H1 (cell line): ENCODE results near the gene STX7. TPM values are rescaled to one million over a fixed set of nuclear protein-coding genes. Genes with fewer than 3 reads are reported as not detected.

Experiments
- CTCF ChIA-PET: fragments of 300-600 bp; sonication (Branson Sonifier 250); formaldehyde crosslinking; loops from one replicate; lab custom pipeline; 2021; ENCODE audit not compliant: partially characterized antibody; lab: Charles Lee
- POLR2A ChIA-PET: fragments of 300-600 bp; sonication (Branson Sonifier 250); formaldehyde crosslinking; loops from one replicate; lab custom pipeline; 2021; ENCODE audit warnings: inconsistent platforms; ENCODE audit not compliant: partially characterized antibody; lab: Charles Lee
- DNase-seq, 2 experiments: peaks; one replicate each; pipeline versions ENCODE4 v3.0.0 to v3.0.0-alpha.2; 2010 to 2022; ENCODE audit warnings: low spot score in 2 of 2, low read depth in 1 of 2, mixed read lengths in 1 of 2
- FAIRE-seq: peaks from 2 replicates; lab custom pipeline; 2011; peaks lifted over from hg19 to GRCh38; lab: Jason Lieb, UNC
- H2AFZ ChIP-seq: 2 replicates; pipeline ENCODE4 v1.8.1; 2012; ENCODE audit warnings: low read length, inconsistent platforms
- H2AK5ac ChIP-seq: 2 replicates; pipeline ENCODE4 v1.6.1; 2013; ENCODE audit warnings: low read depth, low read length
- H2BK120ac ChIP-seq: replicated peaks from 2 replicates; pipeline ENCODE3; 2013; ENCODE audit warnings: low read depth, low read length, inconsistent platforms
- H2BK12ac ChIP-seq: 2 replicates; pipeline ENCODE4 v1.6.1; 2013; ENCODE audit warnings: low read depth, low read length
- H2BK15ac ChIP-seq: 2 replicates; pipeline ENCODE4 v1.6.1; 2013; ENCODE audit warnings: low read length
- H2BK20ac ChIP-seq: 2 replicates; pipeline ENCODE4 v1.6.1; 2013; ENCODE audit warnings: low read length
- H2BK5ac ChIP-seq: 2 replicates; pipeline ENCODE4 v1.6.1; 2013; ENCODE audit warnings: low read depth, low read length
- H3K14ac ChIP-seq: 2 replicates; pipeline ENCODE4 v1.6.1; 2013; ENCODE audit warnings: inconsistent platforms; ENCODE audit not compliant: insufficient read length
- H3K18ac ChIP-seq: 2 replicates; pipeline ENCODE4 v1.6.1; 2013; ENCODE audit warnings: low read length; ENCODE audit errors: extremely low read depth
- H3K23ac ChIP-seq: 2 replicates; pipeline ENCODE4 v1.6.1; 2013; ENCODE audit warnings: inconsistent platforms; ENCODE audit not compliant: insufficient read length
- H3K23me2 ChIP-seq: 2 replicates; pipeline ENCODE4 v1.6.1; 2013; ENCODE audit warnings: low read depth, low read length
- H3K27ac ChIP-seq: 2 replicates; pipeline ENCODE4 v1.6.1; 2011; ENCODE audit warnings: low read depth, low read length, inconsistent platforms
- H3K27me3 ChIP-seq, 4 experiments: replicated peaks in 1 of 4; 1 replicate in 1 of 4; 2 replicates in 3 of 4; pipeline versions ENCODE4 v1.6.1 to v1.8.1; 2011 to 2013; ENCODE audit warnings: low read length in 3 of 4, mild to moderate bottlenecking in 3 of 4, inconsistent platforms in 2 of 4, mixed read lengths in 2 of 4, moderate library complexity in 1 of 4; ENCODE audit not compliant: control insufficient read depth in 3 of 4, insufficient read depth in 3 of 4; ENCODE audit errors: extremely low read depth in 1 of 4
- H3K36me3 ChIP-seq, 4 experiments: 2 replicates each; pipeline versions ENCODE4 v1.6.1 to v1.8.1; 2011 to 2013; ENCODE audit warnings: mild to moderate bottlenecking in 4 of 4, low read length in 3 of 4, moderate library complexity in 2 of 4, control low read depth in 1 of 4, inconsistent platforms in 1 of 4; ENCODE audit not compliant: insufficient read depth in 4 of 4, control insufficient read depth in 2 of 4
- H3K4ac ChIP-seq: replicated peaks from 2 replicates; pipeline ENCODE3; 2013; ENCODE audit warnings: low read length, low read depth, mixed read lengths, inconsistent platforms; ENCODE audit not compliant: insufficient read length
- H3K4me1 ChIP-seq, 4 experiments: replicated peaks in 1 of 4; 1 replicate in 1 of 4; 2 replicates in 3 of 4; pipeline versions ENCODE4 v1.6.1 to v1.8.1; 2011 to 2013; ENCODE audit warnings: low read length in 3 of 4, inconsistent platforms in 2 of 4, mixed read lengths in 1 of 4; ENCODE audit not compliant: insufficient read depth in 4 of 4, control insufficient read depth in 3 of 4
- H3K4me2 ChIP-seq, 2 experiments: 2 replicates each; pipeline versions ENCODE4 v1.6.1 to v1.8.1; 2011 to 2013; ENCODE audit warnings: low read depth in 2 of 2, low read length in 2 of 2, control low read depth in 1 of 2, inconsistent platforms in 1 of 2, mild to moderate bottlenecking in 1 of 2; ENCODE audit not compliant: insufficient read depth in 1 of 2
- H3K4me3 ChIP-seq, 4 experiments: fragments of 200-600, 300-600 bp in 1 of 4; sonication (generic), shearing (Covaris generic), sonication (Bioruptor Twin) in 1 of 4; 2 replicates each; pipeline versions ENCODE4 v1.5.1 to v1.8.1; 2011 to 2016; ENCODE audit warnings: low read length in 4 of 4, low read depth in 3 of 4, control low read depth in 2 of 4, inconsistent platforms in 2 of 4, mild to moderate bottlenecking in 2 of 4, mixed read lengths in 1 of 4, moderate library complexity in 1 of 4; ENCODE audit not compliant: insufficient read depth in 2 of 4; ENCODE audit errors: extremely low read depth in 1 of 4
- H3K56ac ChIP-seq: replicated peaks from 2 replicates; pipeline ENCODE3; 2013; ENCODE audit warnings: low read depth, mild to moderate bottlenecking, mixed read lengths, low read length, inconsistent platforms; ENCODE audit not compliant: insufficient read length
- H3K79me1 ChIP-seq: 2 replicates; pipeline ENCODE4 v1.6.1; 2013; ENCODE audit warnings: low read depth, low read length, control low read depth
- H3K79me2 ChIP-seq, 2 experiments: 2 replicates each; pipeline versions ENCODE4 v1.6.1 to v1.8.1; 2012 to 2013; ENCODE audit warnings: low read length in 2 of 2, mild to moderate bottlenecking in 2 of 2, inconsistent platforms in 1 of 2; ENCODE audit not compliant: insufficient read depth in 2 of 2, control insufficient read depth in 1 of 2
- H3K9ac ChIP-seq, 4 experiments: replicated peaks in 1 of 4; 1 replicate in 1 of 4; 2 replicates in 3 of 4; pipeline versions ENCODE4 v1.6.1 to v1.8.1; 2011 to 2013; ENCODE audit warnings: low read depth in 3 of 4, low read length in 3 of 4, control low read depth in 2 of 4, mild to moderate bottlenecking in 2 of 4, moderate library complexity in 2 of 4, inconsistent platforms in 1 of 4; ENCODE audit errors: extremely low read depth in 1 of 4
- H3K9me3 ChIP-seq, 2 experiments: 2 replicates each; pipeline versions ENCODE4 v1.6.1 to v1.8.1; 2012 to 2013; ENCODE audit warnings: mild to moderate bottlenecking in 2 of 2, moderate library complexity in 2 of 2, control low read depth in 1 of 2, inconsistent platforms in 1 of 2, low read depth in 1 of 2, low read length in 1 of 2, mixed read lengths in 1 of 2; ENCODE audit not compliant: insufficient read depth in 2 of 2
- H4K20me1 ChIP-seq, 2 experiments: replicated peaks in 1 of 2; 2 replicates each; pipeline versions ENCODE3 to v1.8.1; 2011 to 2013; ENCODE audit warnings: inconsistent platforms in 2 of 2, low read length in 2 of 2, mild to moderate bottlenecking in 1 of 2; ENCODE audit not compliant: insufficient read depth in 2 of 2, control insufficient read depth in 1 of 2
- H4K5ac ChIP-seq: 2 replicates; pipeline ENCODE4 v1.6.1; 2013; ENCODE audit warnings: low read length, low read depth, mixed read lengths, inconsistent platforms; ENCODE audit not compliant: insufficient read length
- H4K8ac ChIP-seq: 2 replicates; pipeline ENCODE4 v1.8.0; 2013; ENCODE audit warnings: mild to moderate bottlenecking, moderate library complexity, low read length, inconsistent platforms; ENCODE audit not compliant: insufficient read depth; ENCODE audit errors: extremely low read depth
- H4K91ac ChIP-seq: replicated peaks from 2 replicates; pipeline ENCODE3; 2013; ENCODE audit warnings: low read length, mixed read lengths, inconsistent platforms; ENCODE audit not compliant: insufficient read length
- BCL11A ChIP-seq, 2 experiments: IDR thresholded peaks; one replicate each; pipeline ENCODE4 v1.6.1; 2011; ENCODE audit warnings: low read depth in 2 of 2, low read length in 2 of 2, mild to moderate bottlenecking in 2 of 2
- CBX5 ChIP-seq: fragments of 300-800, 300-1000 bp; sonication (generic); IDR thresholded peaks from 2 replicates; pipeline ENCODE4 v1.7.1; 2016; ENCODE audit warnings: antibody characterized with exemption, low read length, low read depth
- HDAC2 ChIP-seq, 2 experiments: fragments of 300-600 bp in 1 of 2; sonication (generic) in 1 of 2; IDR thresholded peaks; 2 replicates each; pipeline ENCODE4 v1.6.1; 2011 to 2012; ENCODE audit warnings: low read depth in 2 of 2, low read length in 2 of 2, mild to moderate bottlenecking in 2 of 2, moderate library complexity in 2 of 2, borderline replicate concordance in 1 of 2, inconsistent platforms in 1 of 2
- POLR2A ChIP-seq, 2 experiments: IDR thresholded peaks; 1 replicate in 1 of 2; 2 replicates in 1 of 2; pipeline ENCODE4 v1.6.1; 2011; ENCODE audit warnings: low read depth in 2 of 2, low read length in 2 of 2, mild to moderate bottlenecking in 2 of 2; ENCODE audit errors: control extremely low read depth in 1 of 2
- SIN3A ChIP-seq, 2 experiments: IDR thresholded peaks in 1 of 2; conservative IDR thresholded peaks in 1 of 2; 2 replicates each; pipeline ENCODE4 v1.6.1; 2011 to 2012; ENCODE audit warnings: low read length in 2 of 2, improper control_type of control experiment in 1 of 2, low read depth in 1 of 2, mild to moderate bottlenecking in 1 of 2
- SIRT6 ChIP-seq: IDR thresholded peaks from one replicate; pipeline ENCODE4 v1.7.1; 2012; ENCODE audit warnings: low read length, inconsistent platforms
- SIX5 ChIP-seq: IDR thresholded peaks from 2 replicates; pipeline ENCODE4 v1.6.1; 2011; ENCODE audit warnings: mild to moderate bottlenecking, low read depth, low read length
- USF2 ChIP-seq: IDR thresholded peaks from 2 replicates; pipeline ENCODE4 v1.6.1; 2011; ENCODE audit warnings: low read length, improper control_type of control experiment
- YY1 ChIP-seq: IDR thresholded peaks from 2 replicates; pipeline ENCODE4 v1.6.1; 2011; ENCODE audit warnings: low read depth, mild to moderate bottlenecking, low read length
- WGBS, 2 experiments: shearing (Covaris generic) in 1 of 2; methylation state at CpG; one replicate each; pipeline versions ENCODE4 v1.1.6 to v1.1.7; 2013 to 2015; ENCODE audit warnings: low lambda C conversion rate in 2 of 2, mixed read lengths in 2 of 2, inconsistent platforms in 1 of 2, low coverage in 1 of 2, missing lambda C conversion rate in 1 of 2; ENCODE audit not compliant: insufficient replicate concordance in 2 of 2, insufficient coverage in 1 of 2, insufficient read length in 1 of 2; ENCODE audit errors: extremely low coverage in 1 of 2, missing lambda C conversion rate in 1 of 2; 5-methylcytosine and 5-hydroxymethylcytosine counted together
- polyA plus RNA-seq, 7 experiments: library from polyadenylated mRNA; depleted of rRNA in 3 of 7; stranded (reverse) in 5 of 7; unstranded in 2 of 7; fragments of >200 nt in 5 of 7; fragments of 200-250 nt in 2 of 7; gene quantifications; 1 replicate in 5 of 7; 2 replicates in 1 of 7; 4 replicates in 1 of 7; pipeline versions ENCODE4 v1.2.1 to v1.2.3, GENCODE V29; 2011 to 2013; ENCODE audit warnings: missing spikeins in 2 of 7, mixed read lengths in 2 of 7
- total RNA-seq: library from RNA; stranded (reverse); fragmentation: NEBNext Ultra II Directional; extraction: Animal tissue kit (Norgen Biotek cat#: 25700); gene quantifications from 2 replicates; pipeline ENCODE4 v1.2.1, GENCODE V29; 2021

Gene STX7
- total and polyA plus RNA-seq, 2 of the 8 experiments (the other 6 are each of a cell fraction or from before 2014, with no cell fraction given) = 5.7 to 27.9 TPM

DNA sequence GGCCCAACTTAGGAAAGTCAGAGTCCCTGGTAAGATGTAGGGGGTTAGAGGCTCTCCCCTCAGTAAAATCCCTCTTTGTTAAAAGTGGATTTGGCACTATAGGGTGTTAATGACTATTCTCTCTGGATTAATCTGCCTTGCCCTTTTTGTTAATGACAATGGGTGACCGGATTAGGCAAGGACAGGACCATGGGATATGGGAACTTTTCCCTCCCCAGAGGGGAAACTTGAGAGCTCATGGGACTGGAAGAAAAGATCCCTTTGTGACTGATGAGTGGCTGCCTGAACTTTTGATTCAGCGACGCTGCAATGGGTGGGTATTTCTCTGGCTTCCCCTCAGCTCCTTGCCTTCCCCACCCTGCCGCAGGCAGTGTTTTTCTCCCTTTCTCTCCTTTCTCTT is 12.9 kb upstream of the STX7 start:
- no peak overlapping the region for H2BK5ac ChIP-seq
- no peak overlapping the region for H2AK5ac ChIP-seq
- H3K23ac ChIP-seq = no peak overlapping the region
- no peak overlapping the region for H2BK120ac ChIP-seq
- ChIA-PET POLR2A (no interaction called here), CTCF (interaction anchor here (1.0 to 2.3 kb wide), 3 partner anchors 13 to 243 kb away, joined by 3 to 5 read pairs (median 4); partner anchors contain the start of gene STX7)
- H3K4ac ChIP-seq = no peak overlapping the region
- no peaks in the 10 kb centered on the region for H3K79me1 ChIP-seq
- H3K4me2 ChIP-seq = no peak overlapping the region
- no peak overlapping the region for H4K8ac ChIP-seq
- H3K9ac ChIP-seq = no peak overlapping the region
- H3K23me2 ChIP-seq = no peaks in the 10 kb centered on the region
- H3K9me3 ChIP-seq = no peaks in the 10 kb centered on the region
- no peak overlapping the region for H2BK12ac ChIP-seq
- TF ChIP-seq USF2 (no peak), SIRT6 (no peak), YY1 (no peak), CBX5 (no peak), SIN3A (conservative IDR thresholded peaks at IDR 0.05 in 1 of 2, IDR thresholded peaks at IDR 0.05 in 1 of 2; ENCODE audit: low read depth in 1 of 2, low read length in 2 of 2) (no peak), POLR2A (IDR thresholded peaks at IDR 0.05; ENCODE audit: control extremely low read depth in 1 of 2, low read depth in 2 of 2, low read length in 2 of 2) (no peak), SIX5 (no peak), HDAC2 (IDR thresholded peaks at IDR 0.05; ENCODE audit: borderline replicate concordance in 1 of 2, low read depth in 2 of 2, low read length in 2 of 2) (no peak), BCL11A (IDR thresholded peaks at IDR 0.05; ENCODE audit: low read depth in 2 of 2, low read length in 2 of 2) (no peak)
- H2AFZ ChIP-seq = peak overlapping the region; percentile 63
- no peak overlapping the region for H4K5ac ChIP-seq
- DNase-seq = no peak
- no peaks in the 10 kb centered on the region for H3K27me3 ChIP-seq
- no peak overlapping the region for H3K4me3 ChIP-seq
- H3K18ac ChIP-seq = no peak overlapping the region
- H3K4me1 ChIP-seq = peaks cover 0 to 2% (median 0%) of the 10 kb centered on the region in 4 experiments; a peak in 2 of 7 replicates
- H2BK15ac ChIP-seq = no peak overlapping the region
- H3K27ac ChIP-seq = no peak overlapping the region
- no peaks in the 10 kb centered on the region for H3K36me3 ChIP-seq
- WGBS, 2 experiments = 70% methylated on average over 4 of the region's 4 CpGs; no CpG with 5 or more reads in 1 of the 2 experiments
- FAIRE-seq = no peak
- H4K91ac ChIP-seq = no peak overlapping the region
- H4K20me1 ChIP-seq = no peaks in the 10 kb centered on the region
- H3K79me2 ChIP-seq = no peaks in the 10 kb centered on the region
- H3K14ac ChIP-seq = no peak overlapping the region
- no peak overlapping the region for H2BK20ac ChIP-seq
- H3K56ac ChIP-seq = no peak overlapping the region
